HepG2 (cell line): ENCODE results near the gene EIF4G1. TPM values are rescaled to one million over a fixed set of nuclear protein-coding genes. Genes with fewer than 3 reads are reported as not detected.

ENCODE experiments used
- CHCHD3 ChIP-seq: sonication (generic); formaldehyde crosslinking; IDR thresholded peaks from 2 replicates; pipeline ENCODE4 v1.8.0; 2022; ENCODE audit warnings: mild to moderate bottlenecking, missing genetic modification reagents, moderate library complexity
- DNMT1 ChIP-seq: sonication (generic); formaldehyde crosslinking; IDR thresholded peaks from 2 replicates; pipeline ENCODE4 v1.5.1; 2020; ENCODE audit warnings: mild to moderate bottlenecking, missing genetic modification reagents
- GABPB1 ChIP-seq: IDR thresholded peaks from 2 replicates; pipeline ENCODE4 v1.6.1; 2016; ENCODE audit warnings: mild to moderate bottlenecking, missing genetic modification reagents, moderate library complexity, missing compliant biosample characterization
- GATAD1 ChIP-seq: IDR thresholded peaks from 2 replicates; pipeline ENCODE4 v1.6.1; 2016; ENCODE audit warnings: missing genetic modification reagents, missing compliant biosample characterization
- HMG20B ChIP-seq: conservative IDR thresholded peaks from 2 replicates; pipeline ENCODE4 v1.6.1; 2016; ENCODE audit warnings: missing genetic modification reagents, missing compliant biosample characterization
- HNRNPK ChIP-seq: fragments of 200-400 bp; formaldehyde crosslinking; IDR thresholded peaks from 2 replicates; pipeline ENCODE4 v1.6.1; 2018; ENCODE audit warnings: low read length, low read depth, moderate library complexity, mild to moderate bottlenecking; ENCODE audit not compliant: poor library complexity, severe bottlenecking
- KAT8 ChIP-seq: IDR thresholded peaks from 2 replicates; pipeline ENCODE4 v1.6.1; 2016; ENCODE audit warnings: missing genetic modification reagents, missing compliant biosample characterization
- MYPOP ChIP-seq: sonication (generic); formaldehyde crosslinking; IDR thresholded peaks from 2 replicates; pipeline ENCODE4 v1.8.1; 2023; ENCODE audit warnings: mild to moderate bottlenecking, moderate library complexity, missing genetic modification reagents
- POGZ ChIP-seq: sonication (generic); formaldehyde crosslinking; IDR thresholded peaks from 2 replicates; pipeline ENCODE4 v1.4.0; 2020; ENCODE audit warnings: mild to moderate bottlenecking, missing genetic modification reagents
- SNAPC2 ChIP-seq: sonication (generic); formaldehyde crosslinking; IDR thresholded peaks from 2 replicates; pipeline ENCODE4 v1.8.1; 2022; ENCODE audit warnings: mild to moderate bottlenecking, missing genetic modification reagents
- YEATS2 ChIP-seq: sonication (generic); formaldehyde crosslinking; IDR thresholded peaks from 2 replicates; pipeline ENCODE4 v1.4.0; 2020; ENCODE audit warnings: missing genetic modification reagents, borderline replicate concordance
- ZMYM4 ChIP-seq: sonication (generic); formaldehyde crosslinking; IDR thresholded peaks from 2 replicates; pipeline ENCODE4 v1.8.1; 2023; ENCODE audit warnings: mild to moderate bottlenecking, missing genetic modification reagents
- ZNF205 ChIP-seq: IDR thresholded peaks from 2 replicates; pipeline ENCODE4 v1.6.1; 2018; ENCODE audit warnings: missing biosample characterization, missing genetic modification reagents
- ZNF282 ChIP-seq: fragments of 450-650 bp; IDR thresholded peaks from 2 replicates; pipeline ENCODE4 v1.6.1; 2018; ENCODE audit not compliant: partially characterized antibody
- ZNF34 ChIP-seq: sonication (generic); formaldehyde crosslinking; IDR thresholded peaks from 2 replicates; pipeline ENCODE4 v1.4.0; 2020; ENCODE audit warnings: mild to moderate bottlenecking, missing genetic modification reagents, borderline replicate concordance
- ZNF383 ChIP-seq: sonication (generic); formaldehyde crosslinking; IDR thresholded peaks from 2 replicates; pipeline ENCODE4 v1.4.0; 2020; ENCODE audit warnings: missing genetic modification reagents, mild to moderate bottlenecking, borderline replicate concordance
- ZNF709 ChIP-seq: sonication (generic); formaldehyde crosslinking; IDR thresholded peaks from 2 replicates; pipeline ENCODE4 v1.5.0; 2020; ENCODE audit warnings: mild to moderate bottlenecking, missing genetic modification reagents
- ZNF780A ChIP-seq: sonication (generic); formaldehyde crosslinking; IDR thresholded peaks from 2 replicates; pipeline ENCODE4 v1.8.0; 2022; ENCODE audit warnings: mild to moderate bottlenecking, missing genetic modification reagents, moderate library complexity
- ZNF790 ChIP-seq: sonication (generic); formaldehyde crosslinking; IDR thresholded peaks from 2 replicates; pipeline ENCODE4 v1.8.0; 2022; ENCODE audit warnings: missing genetic modification reagents, mild to moderate bottlenecking, borderline replicate concordance
- polyA plus RNA-seq, 8 experiments: library from polyadenylated mRNA; depleted of rRNA in 3 of 8; stranded (reverse) in 7 of 8; unstranded in 1 of 8; fragments of >200 nt; fragmentation: Illumina TruSeq in 4 of 8; extraction: Trizol in 4 of 8; gene quantifications; 2 replicates each; pipeline versions ENCODE4 v1.2.1 to v1.2.3, GENCODE V29; 2011 to 2016; ENCODE audit warnings: low read depth in 4 of 8, missing spikeins in 1 of 8, mixed read lengths in 1 of 8; ENCODE audit not compliant: insufficient read depth in 1 of 8
- total RNA-seq, 5 experiments: library from RNA; depleted of rRNA; stranded (reverse); fragments of >200 nt; fragmentation: Illumina TruSeq; extraction: Trizol; gene quantifications; 2 replicates each; pipeline ENCODE4 v1.2.3, GENCODE V29; 2016; ENCODE audit warnings: low read depth in 1 of 5
- TF ChIP-seq, protein P1 (sequence below): sonication (generic); formaldehyde crosslinking; IDR thresholded peaks from 2 replicates; pipeline ENCODE4 v1.4.0; 2020; ENCODE audit warnings: missing genetic modification reagents, low read depth, mild to moderate bottlenecking, borderline replicate concordance
- TF ChIP-seq, protein P2 (sequence below): IDR thresholded peaks from 2 replicates; pipeline ENCODE4 v1.6.1; 2018; ENCODE audit warnings: missing genetic modification reagents
- TF ChIP-seq, protein P3 (sequence below): IDR thresholded peaks from 2 replicates; pipeline ENCODE4 v1.6.1; 2016; ENCODE audit warnings: missing compliant biosample characterization, missing genetic modification reagents, borderline replicate concordance

EIF4G1 gene
- total and polyA plus RNA-seq, 2 of the 13 experiments (the other 11 are each of a cell fraction or from before 2014, with no cell fraction given): 208 to 213 TPM

DNA sequence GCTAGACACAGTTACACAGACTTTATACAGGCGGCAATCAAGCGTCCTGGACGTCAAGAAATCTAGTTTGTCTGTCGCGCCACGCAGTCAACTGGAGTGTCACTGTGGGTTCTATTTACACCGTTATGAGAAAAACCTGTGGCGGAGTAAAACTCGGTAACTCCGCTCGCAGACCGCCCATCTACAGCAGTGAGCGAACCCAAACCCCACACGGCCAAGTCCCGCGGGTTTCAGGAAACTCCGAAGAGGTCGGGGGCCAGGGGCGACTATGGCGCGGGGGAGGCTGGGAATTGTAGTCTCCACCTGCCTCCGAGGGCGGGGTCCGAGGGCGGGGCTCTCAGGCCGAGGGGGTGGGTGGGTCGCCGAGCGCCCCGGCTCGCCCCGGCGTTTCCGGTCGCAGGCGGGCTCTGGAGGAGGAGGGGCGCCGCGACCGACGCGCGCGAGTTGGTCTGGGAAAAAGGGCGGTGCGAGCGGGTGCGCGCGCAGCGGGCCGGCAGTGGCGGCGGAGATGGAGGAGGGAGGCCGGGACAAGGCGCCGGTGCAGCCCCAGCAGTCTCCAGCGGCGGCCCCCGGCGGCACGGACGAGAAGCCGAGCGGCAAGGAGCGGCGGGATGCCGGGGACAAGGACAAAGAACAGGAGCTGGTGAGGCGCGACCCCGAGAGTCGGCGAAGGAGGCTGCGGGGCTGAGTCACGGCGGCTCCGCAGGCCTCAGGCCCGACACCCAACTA lies 15.5 kb upstream of the EIF4G1 start, which contains the start of gene PSMD2 (continued):
- TF ChIP-seq MYPOP (CRISPR knock-in tag): 0 out of 2 replicates have a peak, but pooled peaks have one; percentile 33
- TF ChIP-seq POGZ: no peak
- no peak for TF ChIP-seq ZNF780A
- peak; percentile 93 for TF ChIP-seq GABPB1 (CRISPR knock-in tag)
- TF ChIP-seq ZNF383 (CRISPR knock-in tag): no peak
- no peak for TF ChIP-seq CHCHD3 (CRISPR knock-in tag)
- TF ChIP-seq, protein P1, sequence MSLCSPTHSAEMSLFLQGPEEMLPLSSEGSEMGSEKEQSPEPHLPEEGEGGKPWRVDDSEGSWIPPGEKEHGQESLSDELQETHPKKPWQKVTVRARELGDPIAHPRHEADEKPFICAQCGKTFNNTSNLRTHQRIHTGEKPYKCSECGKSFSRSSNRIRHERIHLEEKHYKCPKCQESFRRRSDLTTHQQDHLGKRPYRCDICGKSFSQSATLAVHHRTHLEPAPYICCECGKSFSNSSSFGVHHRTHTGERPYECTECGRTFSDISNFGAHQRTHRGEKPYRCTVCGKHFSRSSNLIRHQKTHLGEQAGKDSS (CRISPR knock-in tag): no peak
- TF ChIP-seq ZNF205 (CRISPR knock-in tag): no peak; the same call in 1 of the 2 replicates
- peak; percentile 79 for TF ChIP-seq KAT8 (CRISPR knock-in tag)
- no peak for TF ChIP-seq ZNF34 (CRISPR knock-in tag)
- TF ChIP-seq, protein P2, sequence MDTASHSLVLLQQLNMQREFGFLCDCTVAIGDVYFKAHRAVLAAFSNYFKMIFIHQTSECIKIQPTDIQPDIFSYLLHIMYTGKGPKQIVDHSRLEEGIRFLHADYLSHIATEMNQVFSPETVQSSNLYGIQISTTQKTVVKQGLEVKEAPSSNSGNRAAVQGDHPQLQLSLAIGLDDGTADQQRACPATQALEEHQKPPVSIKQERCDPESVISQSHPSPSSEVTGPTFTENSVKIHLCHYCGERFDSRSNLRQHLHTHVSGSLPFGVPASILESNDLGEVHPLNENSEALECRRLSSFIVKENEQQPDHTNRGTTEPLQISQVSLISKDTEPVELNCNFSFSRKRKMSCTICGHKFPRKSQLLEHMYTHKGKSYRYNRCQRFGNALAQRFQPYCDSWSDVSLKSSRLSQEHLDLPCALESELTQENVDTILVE: peak; percentile 72
- TF ChIP-seq, protein P3, sequence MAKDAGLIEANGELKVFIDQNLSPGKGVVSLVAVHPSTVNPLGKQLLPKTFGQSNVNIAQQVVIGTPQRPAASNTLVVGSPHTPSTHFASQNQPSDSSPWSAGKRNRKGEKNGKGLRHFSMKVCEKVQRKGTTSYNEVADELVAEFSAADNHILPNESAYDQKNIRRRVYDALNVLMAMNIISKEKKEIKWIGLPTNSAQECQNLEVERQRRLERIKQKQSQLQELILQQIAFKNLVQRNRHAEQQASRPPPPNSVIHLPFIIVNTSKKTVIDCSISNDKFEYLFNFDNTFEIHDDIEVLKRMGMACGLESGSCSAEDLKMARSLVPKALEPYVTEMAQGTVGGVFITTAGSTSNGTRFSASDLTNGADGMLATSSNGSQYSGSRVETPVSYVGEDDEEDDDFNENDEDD: peak; percentile 70; the same call in 1 of the 2 replicates
- TF ChIP-seq HNRNPK: no peak
- no peak for TF ChIP-seq DNMT1 (CRISPR knock-in tag)
- no peak; the same call in 1 of the 2 replicates for TF ChIP-seq SNAPC2
- TF ChIP-seq ZNF709: 0 out of 2 replicates have a peak, but pooled peaks have one; percentile 55
- TF ChIP-seq ZNF790: 0 out of 2 replicates have a peak, but pooled peaks have one; percentile 10
- TF ChIP-seq HMG20B (CRISPR knock-in tag): no peak
- TF ChIP-seq ZMYM4 (CRISPR knock-in tag): no peak; the same call in 1 of the 2 replicates
- TF ChIP-seq GATAD1: peak; percentile 82
- no peak for TF ChIP-seq ZNF282
- peak; percentile 59; the same call in 1 of the 2 replicates for TF ChIP-seq YEATS2 (CRISPR knock-in tag)
